ENCODE results near the gene EGLN3. TPM values are rescaled to one million over a fixed set of nuclear protein-coding genes. Genes with fewer than 3 reads are reported as not detected.

The EGLN3 gene
- total RNA-seq, 2 experiments from 2014 or later = 1.4 to 1.7 TPM

GRCh38 chr14:33899723-33900341 is 51.0 kb downstream of the EGLN3 start:
- H3K4me3 Mint-ChIP-seq = no peak overlapping the region
- no peaks in the 10 kb centered on the region for H3K36me3 Mint-ChIP-seq
- H3K27me3 Mint-ChIP-seq = no peaks in the 10 kb centered on the region
- H3K27ac Mint-ChIP-seq = no peak overlapping the region
- H3K9me3 Mint-ChIP-seq = peaks cover 3% of the 10 kb centered on the region
- H3K4me1 Mint-ChIP-seq = peaks cover 7% of the 10 kb centered on the region
- no peak for DNase-seq

GRCh38 chr14:33897878-33898535 is 52.9 kb downstream of the EGLN3 start:
- peaks cover 3% of the 10 kb centered on the region for H3K4me1 Mint-ChIP-seq
- H3K27me3 Mint-ChIP-seq = no peaks in the 10 kb centered on the region
- DNase-seq = no peak
- no peaks in the 10 kb centered on the region for H3K36me3 Mint-ChIP-seq
- peaks cover 9% of the 10 kb centered on the region for H3K9me3 Mint-ChIP-seq
- H3K27ac Mint-ChIP-seq = no peak overlapping the region
- H3K4me3 Mint-ChIP-seq = no peak overlapping the region

GRCh38 chr14:33897382-33897781 is 53.5 kb downstream of the EGLN3 start:
- no peaks in the 10 kb centered on the region for H3K27me3 Mint-ChIP-seq
- no peak overlapping the region for H3K27ac Mint-ChIP-seq
- H3K4me3 Mint-ChIP-seq = no peak overlapping the region
- peaks cover 9% of the 10 kb centered on the region for H3K9me3 Mint-ChIP-seq
- no peak for DNase-seq
- H3K4me1 Mint-ChIP-seq = no peaks in the 10 kb centered on the region
- no peaks in the 10 kb centered on the region for H3K36me3 Mint-ChIP-seq

GRCh38 chr14:33894339-33894738 is 56.5 kb downstream of the EGLN3 start:
- peaks cover 25% of the 10 kb centered on the region for H3K9me3 Mint-ChIP-seq
- no peaks in the 10 kb centered on the region for H3K27me3 Mint-ChIP-seq
- DNase-seq = no peak
- no peaks in the 10 kb centered on the region for H3K4me1 Mint-ChIP-seq
- H3K4me3 Mint-ChIP-seq = no peak overlapping the region
- H3K27ac Mint-ChIP-seq = no peak overlapping the region
- no peaks in the 10 kb centered on the region for H3K36me3 Mint-ChIP-seq

- Mint-ChIP-seq H3K27ac (no peak overlapping the region), H3K4me3 (no peak overlapping the region), H3K27me3 (no peaks in the 10 kb centered on the region), H3K9me3 (peaks cover 32% of the 10 kb centered on the region), H3K36me3 (no peaks in the 10 kb centered on the region), H3K4me1 (no peaks in the 10 kb centered on the region)
- no peak for DNase-seq
Observed at GRCh38 chr14:33891700-33892099, 59.2 kb downstream of the EGLN3 start.

GRCh38 chr14:33884916-33885315 is 66.0 kb downstream of the EGLN3 start:
- peaks cover 11% of the 10 kb centered on the region for H3K9me3 Mint-ChIP-seq
- H3K27ac Mint-ChIP-seq = no peak overlapping the region
- no peaks in the 10 kb centered on the region for H3K27me3 Mint-ChIP-seq
- peaks cover 4% of the 10 kb centered on the region for H3K4me1 Mint-ChIP-seq
- no peaks in the 10 kb centered on the region for H3K36me3 Mint-ChIP-seq
- no peak for DNase-seq
- no peak overlapping the region for H3K4me3 Mint-ChIP-seq

GRCh38 chr14:33880330-33880729 is 70.5 kb downstream of the EGLN3 start:
- Mint-ChIP-seq H3K36me3 (peaks cover 4% of the 10 kb centered on the region), H3K27ac (no peak overlapping the region), H3K4me3 (no peak overlapping the region), H3K4me1 (peaks cover 9% of the 10 kb centered on the region), H3K9me3 (peaks cover 27% of the 10 kb centered on the region), H3K27me3 (no peaks in the 10 kb centered on the region)
- no peak for DNase-seq

- Mint-ChIP-seq H3K4me3 (no peak overlapping the region), H3K36me3 (peaks cover 4% of the 10 kb centered on the region), H3K4me1 (peaks cover 9% of the 10 kb centered on the region), H3K9me3 (peaks cover 29% of the 10 kb centered on the region), H3K27me3 (no peaks in the 10 kb centered on the region), H3K27ac (no peak overlapping the region)
- no peak for DNase-seq
Observed at GRCh38 chr14:33879684-33880286, 71.1 kb downstream of the EGLN3 start.

GRCh38 chr14:33876274-33876673 is 74.6 kb downstream of the EGLN3 start:
- no peaks in the 10 kb centered on the region for H3K27me3 Mint-ChIP-seq
- DNase-seq = no peak
- H3K27ac Mint-ChIP-seq = no peak overlapping the region
- no peak overlapping the region for H3K4me3 Mint-ChIP-seq
- peaks cover 9% of the 10 kb centered on the region for H3K4me1 Mint-ChIP-seq
- peaks cover 34% of the 10 kb centered on the region for H3K9me3 Mint-ChIP-seq
- peaks cover 4% of the 10 kb centered on the region for H3K36me3 Mint-ChIP-seq
